Choroid plexus epithelial cell (primary cell): ENCODE results near the gene ECHDC1.
A peak's percentile ranks its signal among the peaks of the same experiment; 100 is the strongest.

ENCODE experiments used
- DNase-seq: peaks from one replicate; pipeline ENCODE4 v3.0.0-alpha.2; 2010; ENCODE audit warnings: low read depth
- H3K4me3 ChIP-seq: 2 replicates; pipeline ENCODE4 v1.5.1; 2011; ENCODE audit warnings: low read depth, mild to moderate bottlenecking, control low read depth, low read length, moderate library complexity
- CTCF ChIP-seq: conservative IDR thresholded peaks from 2 replicates; pipeline ENCODE4 v1.5.1; 2011; ENCODE audit warnings: low read depth, mild to moderate bottlenecking, control low read depth, inconsistent platforms, low read length, moderate library complexity

The ECHDC1 gene

GRCh38 chr6:127352524-127352923 lies 9.1 kb upstream of the ECHDC1 start:
- DNase-seq, result no peak
- H3K4me3 ChIP-seq, result no peak overlapping the region
- no peak for TF ChIP-seq CTCF

- no peak overlapping the region for H3K4me3 ChIP-seq
- no peak for DNase-seq
- TF ChIP-seq CTCF, result no peak
Observed at GRCh38 chr6:127349980-127350379, 6.6 kb upstream of the ECHDC1 start.

GRCh38 chr6:127348028-127348661 lies 4.7 kb upstream of the ECHDC1 start:
- DNase-seq, result no peak
- no peak for TF ChIP-seq CTCF
- no peak overlapping the region for H3K4me3 ChIP-seq

- TF ChIP-seq CTCF, result no peak
- H3K4me3 ChIP-seq, result no peak overlapping the region
- peak; percentile 40 for DNase-seq
Observed at GRCh38 chr6:127347178-127347577, 3.8 kb upstream of the ECHDC1 start.

GRCh38 chr6:127345521-127345920 lies 2.1 kb upstream of the ECHDC1 start:
- no peak for DNase-seq
- TF ChIP-seq CTCF, result no peak
- H3K4me3 ChIP-seq, result no peak overlapping the region

GRCh38 chr6:127343809-127344659 lies 625 bp upstream of the ECHDC1 start:
- peak overlapping the region; percentile 88 for H3K4me3 ChIP-seq
- peak; percentile 61 for DNase-seq
- TF ChIP-seq CTCF, result no peak
